ENCODE measurements around the gene TMEM134. TPM values are rescaled to one million over a fixed set of nuclear protein-coding genes. Genes with fewer than 3 reads are reported as not detected.

Gene TMEM134
- total RNA-seq, 3 donors from 2014 or later (not counting 1 experiment from before 2014, with no cell fraction given), result 57.8 to 65.7 (median 61.2) TPM

DNA sequence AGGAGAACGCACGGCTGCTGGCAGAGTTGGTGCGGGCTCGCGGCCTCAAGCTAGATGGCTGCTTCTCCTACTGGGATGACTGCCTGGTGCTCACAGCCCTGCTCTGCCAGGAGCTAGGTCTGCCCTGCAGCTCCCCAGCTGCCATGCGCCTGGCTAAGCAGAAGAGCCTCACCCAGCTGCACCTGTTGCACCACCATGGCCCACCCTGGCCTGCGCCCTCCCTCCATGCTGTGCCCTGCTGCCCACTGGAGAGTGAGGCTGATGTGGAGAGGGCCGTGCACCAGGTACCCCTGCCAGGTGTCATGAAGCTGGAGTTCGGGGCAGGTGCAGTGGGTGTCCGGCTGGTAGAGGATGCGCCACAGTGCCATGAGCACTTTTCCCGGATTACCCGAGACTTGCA is 45.6 kb downstream of the TMEM134 start:
- H3K27me3 Mint-ChIP-seq (ENCODE audit: low read depth in 2 of 2), result no peaks in the 10 kb centered on the region
- 97% methylated on average over 13 of the region's 13 CpGs for WGBS (ENCODE audit: insufficient coverage)
- no peak for TF ChIP-seq CTCF (IDR thresholded peaks at IDR 0.05)
- no peak overlapping the region for H3K27ac Mint-ChIP-seq
- H3K4me3 Mint-ChIP-seq, result no peak overlapping the region
- Histone ChIP-seq H3K36me3 (ENCODE audit: control insufficient read depth, insufficient read depth, low read length) (no peaks in the 10 kb centered on the region), H3K4me1 (ENCODE audit: control insufficient read depth, insufficient read depth, low read length) (peaks cover 42% of the 10 kb centered on the region), H3K9me3 (ENCODE audit: control insufficient read depth, insufficient read depth, low read length) (no peaks in the 10 kb centered on the region), H3K4me3 (ENCODE audit: low read length) (no peak overlapping the region), H3K27ac (ENCODE audit: low read length) (no peak overlapping the region), H3K27me3 (ENCODE audit: control insufficient read depth, insufficient read depth, low read length) (no peaks in the 10 kb centered on the region)
- H3K36me3 Mint-ChIP-seq, result no peaks in the 10 kb centered on the region
- ATAC-seq (no peak), DNase-seq (no peak)
- intact Hi-C loops (cut with micrococcal nuclease), result no loop called here
- no peaks in the 10 kb centered on the region for H3K9me3 Mint-ChIP-seq
- H3K4me1 Mint-ChIP-seq, result peaks cover 18 to 44% of the 10 kb centered on the region in 2 donors

GRCh38 chr11:67422891-67423290 is 46.2 kb downstream of the TMEM134 start:
- Mint-ChIP-seq H3K9me3 (no peaks in the 10 kb centered on the region), H3K4me3 (peak overlapping the region; percentile 28), H3K4me1 (peaks cover 13 to 49% of the 10 kb centered on the region in 2 donors), H3K27ac (no peak overlapping the region), H3K27me3 (ENCODE audit: low read depth in 2 of 2) (no peaks in the 10 kb centered on the region), H3K36me3 (no peaks in the 10 kb centered on the region)
- no peaks in the 10 kb centered on the region for H3K36me3 ChIP-seq (ENCODE audit: control insufficient read depth, insufficient read depth, low read length)
- H3K9me3 ChIP-seq (ENCODE audit: control insufficient read depth, insufficient read depth, low read length), result no peaks in the 10 kb centered on the region
- intact Hi-C loops (cut with micrococcal nuclease), result no loop called here
- H3K4me1 ChIP-seq (ENCODE audit: control insufficient read depth, insufficient read depth, low read length), result peaks cover 47% of the 10 kb centered on the region
- DNase-seq, result no peak
- no peak overlapping the region for H3K4me3 ChIP-seq (ENCODE audit: low read length)
- no peak for ATAC-seq
- WGBS (ENCODE audit: insufficient coverage), result 82% methylated on average over 6 of the region's 6 CpGs
- TF ChIP-seq CTCF (IDR thresholded peaks at IDR 0.05), result no peak
- no peak overlapping the region for H3K27ac ChIP-seq (ENCODE audit: low read length)
- no peaks in the 10 kb centered on the region for H3K27me3 ChIP-seq (ENCODE audit: control insufficient read depth, insufficient read depth, low read length)

DNA sequence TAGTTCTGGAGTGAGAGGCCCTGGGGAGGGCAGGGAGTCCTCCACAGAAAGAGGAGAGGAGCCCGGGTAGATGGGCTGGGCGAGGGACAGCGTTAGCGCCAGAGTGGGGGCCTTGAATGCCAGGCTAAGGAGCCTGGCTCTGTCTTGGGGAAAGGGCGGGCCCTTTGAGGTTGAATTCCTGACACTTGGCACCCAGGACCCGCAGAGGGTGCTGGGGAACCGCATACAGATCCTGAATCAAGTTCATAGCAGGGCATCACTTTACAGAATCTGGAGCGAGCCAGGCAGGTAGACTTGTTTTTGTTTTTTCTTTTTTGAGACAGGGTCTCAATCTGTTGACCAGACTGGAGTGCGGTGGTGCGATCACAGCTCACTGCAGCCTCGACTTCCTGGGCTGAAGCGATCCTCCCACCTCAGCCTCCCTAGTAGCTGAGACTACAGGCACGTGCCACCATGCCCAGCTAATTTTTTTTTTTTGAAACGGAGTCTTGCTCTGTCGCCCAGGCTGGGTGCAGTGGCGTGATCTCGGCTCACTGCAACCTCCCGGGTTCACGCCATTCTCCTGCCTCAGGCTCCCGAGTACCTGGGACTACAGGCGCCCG is 47.5 kb downstream of the TMEM134 start:
- ATAC-seq (no peak), DNase-seq (no peak)
- peak overlapping the region; percentile 83 to 87 for H3K27ac Mint-ChIP-seq
- WGBS (ENCODE audit: insufficient coverage), result 75% methylated on average over 22 of the region's 22 CpGs
- Histone ChIP-seq H3K4me1 (ENCODE audit: control insufficient read depth, insufficient read depth, low read length) (peaks cover 53% of the 10 kb centered on the region), H3K27me3 (ENCODE audit: control insufficient read depth, insufficient read depth, low read length) (no peaks in the 10 kb centered on the region), H3K4me3 (ENCODE audit: low read length) (no peak overlapping the region), H3K27ac (ENCODE audit: low read length) (peak overlapping the region; percentile 54), H3K36me3 (ENCODE audit: control insufficient read depth, insufficient read depth, low read length) (no peaks in the 10 kb centered on the region), H3K9me3 (ENCODE audit: control insufficient read depth, insufficient read depth, low read length) (no peaks in the 10 kb centered on the region)
- no peak for TF ChIP-seq CTCF (IDR thresholded peaks at IDR 0.05)
- H3K36me3 Mint-ChIP-seq, result no peaks in the 10 kb centered on the region
- intact Hi-C loops (cut with micrococcal nuclease), result loop anchor here (2.0 kb wide), 1 partner anchor 19 kb away; no protein-coding TSS in a partner anchor
- no peaks in the 10 kb centered on the region for H3K27me3 Mint-ChIP-seq (ENCODE audit: low read depth in 2 of 2)
- peak overlapping the region; percentile 79 for H3K4me3 Mint-ChIP-seq
- H3K9me3 Mint-ChIP-seq, result no peaks in the 10 kb centered on the region
- peaks cover 15 to 63% of the 10 kb centered on the region in 2 donors for H3K4me1 Mint-ChIP-seq
